A549 (cell line): Measurements from ENCODE around the gene TMEM132D. TPM values are rescaled to one million over a fixed set of nuclear protein-coding genes. Genes with fewer than 3 reads are reported as not detected.

ENCODE experiments used
- ATAC-seq, 2 experiments: fragments of 200-7000 bp in 1 of 2; fragments of >200 bp in 1 of 2; cut with Nextera tagmentation in 1 of 2; cut with Tn5 transposase in 1 of 2; 3 replicates each; pipeline versions ENCODE4 v1.8.0 to v1.9.1; 2018 to 2020; ENCODE audit warnings: mild to moderate bottlenecking in 1 of 2, moderate library complexity in 1 of 2
- CTCF ChIA-PET: fragments of 300-600 bp; sonication (Branson Sonifier 250); formaldehyde crosslinking; extraction: SDS; loops from one replicate; lab custom pipeline; 2021; ENCODE audit warnings: antibody characterized with exemption, inconsistent platforms; lab: Yijun Ruan, JAX
- POLR2A ChIA-PET: fragments of 350-600 bp; formaldehyde crosslinking; extraction: SDS; loops from one replicate; lab custom pipeline; 2021; ENCODE audit warnings: antibody characterized with exemption, inconsistent platforms; lab: Yijun Ruan, JAX
- DNase-seq, 2 experiments: peaks; one replicate each; pipeline versions ENCODE4 v3.0.0 to v3.0.0-alpha.2; 2011 to 2016; ENCODE audit warnings: low read depth in 1 of 2, low spot score in 1 of 2
- FAIRE-seq: peaks from 2 replicates; lab custom pipeline; 2011; peaks lifted over from hg19 to GRCh38; lab: Jason Lieb, UNC
- H3K27ac ChIP-seq, 2 experiments: fragments of >200 bp; sonication (Bioruptor Twin); formaldehyde crosslinking; 3 replicates each; pipeline ENCODE4 v1.5.1; 2016 to 2017
- H3K4me1 ChIP-seq: fragments of >200 bp; sonication (Bioruptor Twin); formaldehyde crosslinking; 3 replicates; pipeline ENCODE4 v1.6.1; 2016
- H3K4me2 ChIP-seq: fragments of >200 bp; sonication (Bioruptor Twin); formaldehyde crosslinking; 3 replicates; pipeline ENCODE4 v1.6.1; 2016
- H3K4me3 ChIP-seq: fragments of >200 bp; sonication (Bioruptor Twin); formaldehyde crosslinking; 3 replicates; pipeline ENCODE4 v1.5.1; 2016
- H3K9me3 ChIP-seq: fragments of >200 bp; sonication (Bioruptor Twin); formaldehyde crosslinking; 3 replicates; pipeline ENCODE4 v1.6.1; 2016
- CBX2 ChIP-seq: fragments of 200-600 bp; sonication (generic); IDR thresholded peaks from 2 replicates; pipeline ENCODE4 v1.6.1; 2016; ENCODE audit warnings: low read depth, mild to moderate bottlenecking, borderline replicate concordance
- CBX8 ChIP-seq: fragments of 200-600 bp; sonication (generic); IDR thresholded peaks from 2 replicates; pipeline ENCODE4 v1.6.1; 2016
- CEBPB ChIP-seq, 2 experiments: fragments of >200 bp in 1 of 2; sonication (Bioruptor Twin) in 1 of 2; formaldehyde crosslinking in 1 of 2; IDR thresholded peaks; 2 replicates each; pipeline ENCODE4 v1.6.1; 2012 to 2016
- CHD2 ChIP-seq: fragments of 150-350 bp; IDR thresholded peaks from 2 replicates; pipeline ENCODE4 v1.6.1; 2014; ENCODE audit warnings: low read length; ENCODE audit not compliant: partially characterized antibody
- E2F6 ChIP-seq: IDR thresholded peaks from 2 replicates; pipeline ENCODE4 v1.6.1; 2012; ENCODE audit warnings: low read depth, borderline replicate concordance
- ELK1 ChIP-seq: fragments of 150-350 bp; IDR thresholded peaks from 2 replicates; pipeline ENCODE4 v1.6.1; 2014; ENCODE audit warnings: low read depth, mild to moderate bottlenecking, low read length
- ESRRA ChIP-seq: fragments of 150-350 bp; IDR thresholded peaks from 2 replicates; pipeline ENCODE4 v1.6.1; 2014; ENCODE audit warnings: mild to moderate bottlenecking, low read length, borderline replicate concordance
- FOSL2 ChIP-seq, 2 experiments: fragments of 450-650 bp in 1 of 2; fragments of >200 bp in 1 of 2; sonication (Bioruptor Twin) in 1 of 2; formaldehyde crosslinking; IDR thresholded peaks; 2 replicates each; pipeline versions ENCODE4 v1.5.0 to v1.6.1; 2016 to 2020; ENCODE audit warnings: mild to moderate bottlenecking in 1 of 2, moderate library complexity in 1 of 2
- GATA3 ChIP-seq: IDR thresholded peaks from 2 replicates; pipeline ENCODE4 v1.6.1; 2012; ENCODE audit warnings: borderline replicate concordance
- HMGXB4 ChIP-seq: fragments of 250-450 bp; sonication (Bioruptor Pico); IDR thresholded peaks from 2 replicates; pipeline ENCODE4 v1.5.0; 2021; ENCODE audit warnings: mild to moderate bottlenecking, moderate library complexity, borderline replicate concordance
- HOXB5 ChIP-seq: fragments of 250-450 bp; sonication (Bioruptor Pico); IDR thresholded peaks from 2 replicates; pipeline ENCODE4 v1.5.0; 2020; ENCODE audit warnings: mild to moderate bottlenecking, moderate library complexity
- KDM1A ChIP-seq: fragments of 200-600 bp; sonication (generic); IDR thresholded peaks from 2 replicates; pipeline ENCODE4 v1.6.1; 2016; ENCODE audit warnings: low read depth, mild to moderate bottlenecking
- MAX ChIP-seq: IDR thresholded peaks from 2 replicates; pipeline ENCODE4 v1.6.1; 2012
- NPAS2 ChIP-seq: fragments of 250-450 bp; sonication (Bioruptor Pico); IDR thresholded peaks from 2 replicates; pipeline ENCODE4 v1.8.0; 2022; ENCODE audit warnings: mild to moderate bottlenecking, moderate library complexity, borderline replicate concordance
- PBX3 ChIP-seq: IDR thresholded peaks from 2 replicates; pipeline ENCODE4 v1.6.1; 2012
- PHF8 ChIP-seq: fragments of 200-600 bp; sonication (generic); IDR thresholded peaks from 2 replicates; pipeline ENCODE4 v1.6.1; 2016; ENCODE audit warnings: low read depth, mild to moderate bottlenecking, antibody characterized with exemption, moderate library complexity, borderline replicate concordance
- RCOR1 ChIP-seq: fragments of 150-350 bp; IDR thresholded peaks from 2 replicates; pipeline ENCODE4 v1.6.1; 2014; ENCODE audit warnings: antibody characterized with exemption, low read length, low read depth
- REST ChIP-seq: fragments of 200-600 bp; sonication (generic); IDR thresholded peaks from 2 replicates; pipeline ENCODE4 v1.6.1; 2016; ENCODE audit warnings: antibody characterized with exemption, mild to moderate bottlenecking, moderate library complexity
- RFX5 ChIP-seq: fragments of 450-650 bp; IDR thresholded peaks from 2 replicates; pipeline ENCODE4 v1.7.1; 2014; ENCODE audit warnings: antibody characterized with exemption, mild to moderate bottlenecking, moderate library complexity
- TP53 ChIP-seq: fragments of 250-450 bp; sonication (Bioruptor Pico); IDR thresholded peaks from 2 replicates; pipeline ENCODE4 v1.5.0; 2021; ENCODE audit warnings: mild to moderate bottlenecking, moderate library complexity
- WGBS: methylation state at CpG from one replicate; pipeline ENCODE4 v1.1.6; 2017; ENCODE audit errors: missing lambda C conversion rate; 5-methylcytosine and 5-hydroxymethylcytosine counted together
- polyA plus RNA-seq, 4 experiments: library from polyadenylated mRNA; depleted of rRNA in 3 of 4; stranded (reverse); fragments of >200 nt; fragmentation: RNase III in 1 of 4; extraction: RNeasy Plus Mini Kit Qiagen cat#74134 plus additional on column Dnase treatment in 1 of 4; gene quantifications; 2 replicates in 3 of 4; 3 replicates in 1 of 4; pipeline ENCODE4 v1.2.3, GENCODE V29; 2011 to 2017

The TMEM132D gene
- polyA plus RNA-seq, 2 of the 4 experiments (the other 2 are of a cell fraction): not detected

GRCh38 chr12:129863938-129864337, 39.9 kb downstream of the TMEM132D start:
- DNase-seq (no peak), FAIRE-seq (no peak), ATAC-seq (no peak)
- Histone ChIP-seq H3K9me3 (0 out of 3 replicates have a peak, but pooled peaks cover 7% of the 10 kb centered on the region), H3K4me3 (no peak overlapping the region), H3K4me2 (no peak overlapping the region), H3K27ac (no peak overlapping the region), H3K4me1 (no peaks in the 10 kb centered on the region)
- CTCF ChIA-PET: no interaction called here
- POLR2A ChIA-PET: no interaction called here
- no peak for TF ChIP-seq REST
- TF ChIP-seq CBX2: no peak
- no peak for TF ChIP-seq FOSL2 (IDR thresholded peaks at IDR 0.05)
- no peak for TF ChIP-seq FOSL2 (CRISPR knock-in tag; IDR thresholded peaks at IDR 0.05)
- no peak for TF ChIP-seq RCOR1
- no peak for TF ChIP-seq CEBPB (IDR thresholded peaks at IDR 0.05)
- TF ChIP-seq NPAS2 (CRISPR knock-in tag): no peak
- TF ChIP-seq GATA3: no peak
- WGBS: 14% methylated on average over 4 of the region's 4 CpGs

GRCh38 chr12:129862561-129863175, 41.2 kb downstream of the TMEM132D start:
- Histone ChIP-seq H3K4me2 (no peak overlapping the region), H3K4me3 (no peak overlapping the region), H3K27ac (no peak overlapping the region), H3K9me3 (0 out of 3 replicates have a peak, but pooled peaks cover 7% of the 10 kb centered on the region), H3K4me1 (no peaks in the 10 kb centered on the region)
- DNase-seq (no peak), ATAC-seq (no peak), FAIRE-seq (no peak)
- ChIA-PET POLR2A (interaction anchor here (0.7 kb wide), 1 partner anchor 35 kb away, joined by 3 read pairs; no protein-coding TSS in a partner anchor), CTCF (interaction anchor here (1.0 kb wide), 1 partner anchor 21 kb away, joined by 3 read pairs; no protein-coding TSS in a partner anchor)
- 13% methylated on average over 7 of the region's 7 CpGs for WGBS
- no peak for TF ChIP-seq MAX

GRCh38 chr12:129861951-129862350, 41.9 kb downstream of the TMEM132D start:
- H3K27ac ChIP-seq: no peak overlapping the region
- WGBS: 0% methylated on average over 2 of the region's 2 CpGs
- no peak overlapping the region for H3K4me3 ChIP-seq
- ChIA-PET CTCF (interaction anchor here (1.0 kb wide), 1 partner anchor 21 kb away, joined by 3 read pairs; no protein-coding TSS in a partner anchor), POLR2A (no interaction called here)
- no peak for FAIRE-seq
- 0 out of 3 replicates have a peak, but pooled peaks cover 7% of the 10 kb centered on the region for H3K9me3 ChIP-seq
- DNase-seq: no peak
- ATAC-seq: no peak
- H3K4me2 ChIP-seq: no peak overlapping the region
- TF ChIP-seq CBX8 (no peak), RFX5 (no peak)
- no peaks in the 10 kb centered on the region for H3K4me1 ChIP-seq

GRCh38 chr12:129854591-129854990, 49.2 kb downstream of the TMEM132D start:
- Histone ChIP-seq H3K9me3 (no peaks in the 10 kb centered on the region), H3K4me2 (no peak overlapping the region), H3K4me3 (no peak overlapping the region), H3K27ac (no peak overlapping the region), H3K4me1 (no peaks in the 10 kb centered on the region)
- 2% methylated on average over 6 of the region's 6 CpGs for WGBS
- ChIA-PET CTCF (no interaction called here), POLR2A (no interaction called here)
- no peak for ATAC-seq
- no peak for DNase-seq
- FAIRE-seq: no peak
- TF ChIP-seq ESRRA: no peak
- no peak for TF ChIP-seq CEBPB (IDR thresholded peaks at IDR 0.05)
- no peak for TF ChIP-seq E2F6
- TF ChIP-seq RCOR1: no peak
- TF ChIP-seq HMGXB4 (CRISPR knock-in tag): no peak
- TF ChIP-seq RFX5: no peak
- no peak for TF ChIP-seq PBX3
- no peak for TF ChIP-seq TP53
- TF ChIP-seq CHD2: no peak
- TF ChIP-seq ELK1: no peak
- TF ChIP-seq HOXB5 (CRISPR knock-in tag): no peak
- TF ChIP-seq PHF8: no peak
- TF ChIP-seq KDM1A: no peak
